Mononuclear cell (primary cell): ENCODE measurements around the gene SMIM36. TPM values are rescaled to one million over a fixed set of nuclear protein-coding genes. Genes with fewer than 3 reads are reported as not detected.
"Not testable (repeated sequence)": the region's sequence is repeated elsewhere in the genome, so short reads cannot be mapped to it uniquely, and the experiment has no call there.

ENCODE experiments used
- H3K27me3 ChIP-seq: 2 replicates; pipeline ENCODE4 v1.6.0; 2011; ENCODE audit warnings: low read length, control low read depth; ENCODE audit not compliant: insufficient read depth
- H3K4me1 ChIP-seq: 2 replicates; pipeline ENCODE4 v1.5.1; 2011; ENCODE audit warnings: mild to moderate bottlenecking, low read length, control low read depth; ENCODE audit not compliant: insufficient read depth
- H3K4me3 ChIP-seq: 2 replicates; pipeline ENCODE4 v1.5.1; 2011; ENCODE audit warnings: mild to moderate bottlenecking, low read length, moderate library complexity
- H3K9me3 ChIP-seq: 2 replicates; pipeline ENCODE4 v1.5.1; 2011; ENCODE audit warnings: low read depth, mild to moderate bottlenecking, control low read depth, low read length
- total RNA-seq: library from RNA; depleted of rRNA; stranded (reverse); fragments of >200 nt; gene quantifications from one replicate; pipeline ENCODE4 v1.2.3, GENCODE V29; 2012

The SMIM36 gene
- total RNA-seq, 1 donor = not detected

GRCh38 chr17:55524440-55525220, 13.4 kb upstream of the SMIM36 start:
- Histone ChIP-seq H3K9me3 (no peaks in the 10 kb centered on the region), H3K27me3 (no peaks in the 10 kb centered on the region), H3K4me1 (peaks cover 14% of the 10 kb centered on the region), H3K4me3 (no peak overlapping the region)

GRCh38 chr17:55523032-55523431, 11.8 kb upstream of the SMIM36 start:
- not testable (repeated sequence) for H3K9me3 ChIP-seq, H3K27me3 ChIP-seq, H3K4me3 ChIP-seq
- H3K4me1 ChIP-seq = peaks cover 14% of the 10 kb centered on the region

- no peak overlapping the region for H3K4me3 ChIP-seq
- H3K27me3 ChIP-seq = no peaks in the 10 kb centered on the region
- no peaks in the 10 kb centered on the region for H3K9me3 ChIP-seq
- peaks cover 14% of the 10 kb centered on the region for H3K4me1 ChIP-seq
Observed at GRCh38 chr17:55521186-55521585, 9.9 kb upstream of the SMIM36 start.

- H3K4me3 ChIP-seq = no peak overlapping the region
- H3K9me3 ChIP-seq = no peaks in the 10 kb centered on the region
- H3K27me3 ChIP-seq = no peaks in the 10 kb centered on the region
- H3K4me1 ChIP-seq = peaks cover 14% of the 10 kb centered on the region
Observed at GRCh38 chr17:55520402-55520801, 9.2 kb upstream of the SMIM36 start.

GRCh38 chr17:55518510-55518909, 7.3 kb upstream of the SMIM36 start:
- H3K27me3 ChIP-seq = peaks cover 3% of the 10 kb centered on the region
- H3K4me3 ChIP-seq = no peak overlapping the region
- H3K9me3 ChIP-seq = no peaks in the 10 kb centered on the region
- peaks cover 14% of the 10 kb centered on the region for H3K4me1 ChIP-seq

- no peaks in the 10 kb centered on the region for H3K9me3 ChIP-seq
- peaks cover 3% of the 10 kb centered on the region for H3K27me3 ChIP-seq
- H3K4me1 ChIP-seq = no peaks in the 10 kb centered on the region
- H3K4me3 ChIP-seq = no peak overlapping the region
Observed at GRCh38 chr17:55513885-55514590, 2.8 kb upstream of the SMIM36 start.

- H3K4me1 ChIP-seq, H3K4me3 ChIP-seq, H3K9me3 ChIP-seq, H3K27me3 ChIP-seq: not testable (repeated sequence)
Observed at GRCh38 chr17:55507669-55508068, 3.6 kb downstream of the SMIM36 start.

- not testable (repeated sequence) for H3K4me1 ChIP-seq, H3K27me3 ChIP-seq, H3K9me3 ChIP-seq, H3K4me3 ChIP-seq
Observed at GRCh38 chr17:55501626-55502025, 9.6 kb downstream of the SMIM36 start.

- no peaks in the 10 kb centered on the region for H3K27me3 ChIP-seq
- H3K4me3 ChIP-seq = no peak overlapping the region
- peaks cover 12% of the 10 kb centered on the region for H3K4me1 ChIP-seq
- no peaks in the 10 kb centered on the region for H3K9me3 ChIP-seq
Observed at GRCh38 chr17:55500103-55500502, 11.1 kb downstream of the SMIM36 start.

- Histone ChIP-seq H3K4me1 (peaks cover 12% of the 10 kb centered on the region), H3K9me3 (no peaks in the 10 kb centered on the region), H3K27me3 (no peaks in the 10 kb centered on the region), H3K4me3 (no peak overlapping the region)
Observed at GRCh38 chr17:55496094-55496881, 15.0 kb downstream of the SMIM36 start.

- Histone ChIP-seq H3K4me1 (peaks cover 12% of the 10 kb centered on the region), H3K9me3 (no peaks in the 10 kb centered on the region)
Observed at GRCh38 chr17:55495239-55495638, 16.0 kb downstream of the SMIM36 start.

GRCh38 chr17:55492781-55493341, 18.4 kb downstream of the SMIM36 start:
- H3K27me3 ChIP-seq = no peaks in the 10 kb centered on the region
- no peaks in the 10 kb centered on the region for H3K9me3 ChIP-seq

More at GRCh38 chr17:55495239-55495638, 16.0 kb downstream of the SMIM36 start:
- Histone ChIP-seq H3K27me3 (no peaks in the 10 kb centered on the region), H3K4me3 (no peak overlapping the region)

GRCh38 chr17:55490376-55490775, 20.9 kb downstream of the SMIM36 start:
- Histone ChIP-seq H3K4me1 (no peaks in the 10 kb centered on the region), H3K27me3 (no peaks in the 10 kb centered on the region), H3K4me3 (no peak overlapping the region), H3K9me3 (no peaks in the 10 kb centered on the region)

More at GRCh38 chr17:55492781-55493341, 18.4 kb downstream of the SMIM36 start:
- Histone ChIP-seq H3K4me1 (peaks cover 12% of the 10 kb centered on the region), H3K4me3 (no peak overlapping the region)

- H3K4me1 ChIP-seq = no peaks in the 10 kb centered on the region
- H3K4me3 ChIP-seq = no peak overlapping the region
- no peaks in the 10 kb centered on the region for H3K27me3 ChIP-seq
- no peaks in the 10 kb centered on the region for H3K9me3 ChIP-seq
Observed at GRCh38 chr17:55487695-55488432, 23.4 kb downstream of the SMIM36 start.
